Large intestine (tissue), 3 donors: ENCODE measurements around the gene TTC5. TPM values are rescaled to one million over a fixed set of nuclear protein-coding genes. Genes with fewer than 3 reads are reported as not detected.

Experiments used
- DNase-seq, 2 donors: peaks; one replicate each; pipeline versions ENCODE4 v3.0.0 to v3.0.0-alpha.2; 2013
- H3K27ac ChIP-seq: one replicate; pipeline ENCODE4 v1.5.1; 2013; ENCODE audit warnings: low read length
- H3K27me3 ChIP-seq: 2 replicates; pipeline ENCODE4 v1.6.1; 2013; ENCODE audit warnings: low read length; ENCODE audit not compliant: control insufficient read depth, insufficient read depth
- H3K36me3 ChIP-seq: 2 replicates; pipeline ENCODE4 v1.6.1; 2013; ENCODE audit warnings: low read length; ENCODE audit not compliant: control insufficient read depth, insufficient read depth
- H3K4me1 ChIP-seq: one replicate; pipeline ENCODE4 v1.6.1; 2013; ENCODE audit warnings: low read length; ENCODE audit not compliant: control insufficient read depth, insufficient read depth
- H3K4me3 ChIP-seq: one replicate; pipeline ENCODE4 v1.5.1; 2013; ENCODE audit warnings: low read length
- H3K9me3 ChIP-seq: one replicate; pipeline ENCODE4 v1.6.1; 2013; ENCODE audit warnings: mild to moderate bottlenecking, low read depth, low read length, moderate library complexity; ENCODE audit not compliant: control insufficient read depth
- WGBS: methylation state at CpG from one replicate; pipeline ENCODE4 v1.1.5; 2013; ENCODE audit warnings: low lambda C conversion rate; ENCODE audit not compliant: insufficient coverage; 5-methylcytosine and 5-hydroxymethylcytosine counted together
- polyA plus RNA-seq: library from polyadenylated mRNA; unstranded; fragments of 120-200 nt; gene quantifications from one replicate; pipeline ENCODE4 v1.2.1, GENCODE V29; 2013

The TTC5 gene
- polyA plus RNA-seq, 1 donor, result 14.2 TPM

- Histone ChIP-seq H3K4me3 (no peak overlapping the region), H3K27ac (no peak overlapping the region), H3K36me3 (no peaks in the 10 kb centered on the region), H3K4me1 (no peaks in the 10 kb centered on the region), H3K27me3 (no peaks in the 10 kb centered on the region), H3K9me3 (no peaks in the 10 kb centered on the region)
- WGBS, result 60% methylated on average over 1 of the region's 3 CpGs
- no peak for DNase-seq
Measured at GRCh38 chr14:20262642-20263128, 43.1 kb downstream of the TTC5 start.

- Histone ChIP-seq H3K36me3 (no peaks in the 10 kb centered on the region), H3K9me3 (no peaks in the 10 kb centered on the region), H3K27ac (no peak overlapping the region), H3K27me3 (no peaks in the 10 kb centered on the region), H3K4me1 (no peaks in the 10 kb centered on the region), H3K4me3 (no peak overlapping the region)
- 90% methylated on average over 2 of the region's 3 CpGs for WGBS
- DNase-seq, result no peak
Measured at GRCh38 chr14:20247646-20248246, 58.0 kb downstream of the TTC5 start.

Other genes starting within 250 kb of the TTC5 start
- gene OR4L1, start 245.9 kb downstream of the TTC5 start, polyA plus RNA-seq, result not detected
- not detected for gene OR4K17, start 195.2 kb downstream of the TTC5 start, polyA plus RNA-seq
- not detected for gene OR4N5, start 167.1 kb downstream of the TTC5 start, polyA plus RNA-seq
- gene OR11G2, start 115.1 kb downstream of the TTC5 start, polyA plus RNA-seq, result not detected
- gene OR11H6, start 82.2 kb downstream of the TTC5 start, polyA plus RNA-seq, result not detected
- 0.34 TPM for gene OR11H7, start 77.0 kb downstream of the TTC5 start, polyA plus RNA-seq
- not detected for gene OR11H4, start 66.7 kb downstream of the TTC5 start, polyA plus RNA-seq
- gene CCNB1IP1, start 27.3 kb upstream of the TTC5 start, polyA plus RNA-seq, result 67.7 TPM
- gene PARP2, start 37.7 kb upstream of the TTC5 start, polyA plus RNA-seq, result 30.9 TPM
- 98.8 TPM for gene TEP1, start 107.5 kb upstream of the TTC5 start, polyA plus RNA-seq
- 0.64 TPM for gene KLHL33, start 130.2 kb upstream of the TTC5 start, polyA plus RNA-seq
- 63.2 TPM for gene OSGEP, start 148.9 kb upstream of the TTC5 start, polyA plus RNA-seq
- 218 TPM for gene APEX1, start 149.3 kb upstream of the TTC5 start, polyA plus RNA-seq
- gene PIP4P1, start 155.5 kb upstream of the TTC5 start, polyA plus RNA-seq, result 44.0 TPM
- gene PNP, start 163.5 kb upstream of the TTC5 start, polyA plus RNA-seq, result 215 TPM
- 1.0 TPM for gene RNASE10, start 199.6 kb upstream of the TTC5 start, polyA plus RNA-seq